ENCODE results near the gene WFDC6.

DNA sequence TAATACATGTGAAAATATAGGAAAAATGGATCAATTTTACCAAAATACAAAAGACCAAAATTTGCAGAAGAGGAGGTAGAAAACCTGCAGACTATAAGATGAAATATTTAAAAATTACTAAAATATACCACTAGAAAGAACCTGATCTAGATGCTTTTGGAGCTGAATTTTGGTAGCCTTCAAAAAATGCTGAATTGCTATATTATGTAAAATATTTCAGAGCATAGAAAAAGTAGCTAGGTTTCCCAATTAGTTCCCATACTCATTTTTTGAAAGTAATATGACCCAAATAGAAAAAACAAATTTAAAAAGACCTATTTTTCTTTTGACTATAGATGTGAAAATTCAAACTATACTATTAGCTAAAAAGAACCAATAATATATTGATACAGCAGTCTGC lies 11.5 kb upstream of the WFDC6 start:
- TF ChIP-seq, protein P1, sequence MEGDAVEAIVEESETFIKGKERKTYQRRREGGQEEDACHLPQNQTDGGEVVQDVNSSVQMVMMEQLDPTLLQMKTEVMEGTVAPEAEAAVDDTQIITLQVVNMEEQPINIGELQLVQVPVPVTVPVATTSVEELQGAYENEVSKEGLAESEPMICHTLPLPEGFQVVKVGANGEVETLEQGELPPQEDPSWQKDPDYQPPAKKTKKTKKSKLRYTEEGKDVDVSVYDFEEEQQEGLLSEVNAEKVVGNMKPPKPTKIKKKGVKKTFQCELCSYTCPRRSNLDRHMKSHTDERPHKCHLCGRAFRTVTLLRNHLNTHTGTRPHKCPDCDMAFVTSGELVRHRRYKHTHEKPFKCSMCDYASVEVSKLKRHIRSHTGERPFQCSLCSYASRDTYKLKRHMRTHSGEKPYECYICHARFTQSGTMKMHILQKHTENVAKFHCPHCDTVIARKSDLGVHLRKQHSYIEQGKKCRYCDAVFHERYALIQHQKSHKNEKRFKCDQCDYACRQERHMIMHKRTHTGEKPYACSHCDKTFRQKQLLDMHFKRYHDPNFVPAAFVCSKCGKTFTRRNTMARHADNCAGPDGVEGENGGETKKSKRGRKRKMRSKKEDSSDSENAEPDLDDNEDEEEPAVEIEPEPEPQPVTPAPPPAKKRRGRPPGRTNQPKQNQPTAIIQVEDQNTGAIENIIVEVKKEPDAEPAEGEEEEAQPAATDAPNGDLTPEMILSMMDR (IDR thresholded peaks at IDR 0.05) = no peak
- TF ChIP-seq EP300 (IDR thresholded peaks at IDR 0.05) = no peak
- no peak for TF ChIP-seq POLR2AphosphoS5 (IDR thresholded peaks at IDR 0.05)
